ENCODE results near the gene CALHM2.

CALHM2 gene

GRCh38 chr10:103397191-103397825 is 54.9 kb downstream of the CALHM2 start:
- no peak for DNase-seq

- no peak for DNase-seq
Observed at GRCh38 chr10:103396789-103397087, 55.4 kb downstream of the CALHM2 start.
